HUES48 (cell line): Measurements from ENCODE around the gene PIEZO1.

Experiments used
- H3K27ac ChIP-seq: one replicate; pipeline ENCODE4 v1.7.0; 2013; ENCODE audit warnings: low read depth, low read length, inconsistent platforms
- H3K27me3 ChIP-seq: 2 replicates; pipeline ENCODE4 v1.6.1; 2013; ENCODE audit warnings: mild to moderate bottlenecking, low read length; ENCODE audit not compliant: control insufficient read depth, insufficient read depth
- H3K36me3 ChIP-seq: 2 replicates; pipeline ENCODE4 v1.6.1; 2013; ENCODE audit warnings: low read length; ENCODE audit not compliant: control insufficient read depth, insufficient read depth
- H3K4me1 ChIP-seq: 2 replicates; pipeline ENCODE4 v1.6.1; 2013; ENCODE audit warnings: mild to moderate bottlenecking, low read length; ENCODE audit not compliant: control insufficient read depth, insufficient read depth
- H3K4me3 ChIP-seq: 2 replicates; pipeline ENCODE4 v1.5.1; 2013; ENCODE audit warnings: mild to moderate bottlenecking, low read depth, low read length
- H3K9ac ChIP-seq: 2 replicates; pipeline ENCODE4 v1.6.1; 2013; ENCODE audit warnings: mild to moderate bottlenecking, low read depth, low read length, moderate library complexity
- H3K9me3 ChIP-seq: 2 replicates; pipeline ENCODE4 v1.6.1; 2013; ENCODE audit warnings: low read length; ENCODE audit not compliant: control insufficient read depth, insufficient read depth

PIEZO1 gene

DNA sequence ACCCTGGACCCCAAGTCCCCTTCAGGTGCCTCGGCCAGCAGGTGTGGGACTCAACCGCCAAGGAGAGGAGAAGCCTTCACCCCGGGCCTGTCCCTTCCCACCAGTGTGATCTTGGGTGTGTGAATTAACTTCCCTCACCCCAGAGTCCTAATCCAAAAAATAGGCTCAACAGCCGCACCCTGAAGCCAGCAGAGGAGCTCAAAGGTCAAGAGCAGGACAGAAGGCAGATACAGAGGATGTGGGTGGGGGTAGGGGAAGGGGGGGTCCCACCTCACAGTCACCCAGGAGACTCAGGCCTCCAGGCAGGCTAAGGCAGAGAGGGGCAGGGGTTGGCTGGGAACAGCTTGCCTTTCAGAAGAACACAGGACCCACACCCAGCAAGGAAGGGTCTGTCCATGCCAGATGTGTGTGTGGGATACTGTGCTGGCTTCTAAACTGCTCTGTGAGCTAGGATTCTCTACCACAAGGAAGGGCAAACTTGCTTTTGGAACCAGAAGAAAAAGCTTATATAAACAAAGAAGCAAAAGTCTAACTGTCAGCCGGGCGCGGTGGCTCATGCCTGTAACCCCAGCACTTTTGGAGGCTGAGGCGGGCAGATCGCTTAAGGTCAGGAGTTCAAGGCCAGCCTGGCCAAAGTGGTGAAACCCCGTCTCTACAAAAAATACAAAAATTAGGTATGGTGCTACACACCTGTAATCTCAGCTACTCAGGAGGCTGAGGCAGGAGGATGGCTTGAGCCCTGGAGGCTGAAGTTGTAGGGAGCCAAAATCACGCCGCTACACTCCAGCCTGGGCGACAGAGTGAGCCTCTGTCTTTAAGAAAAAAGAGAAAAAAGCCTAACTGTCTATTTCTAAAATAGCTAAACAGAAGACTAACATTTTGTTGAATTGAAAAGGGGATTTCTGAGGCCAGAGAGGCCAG is 4.6 kb downstream of the PIEZO1 start:
- H3K9ac ChIP-seq: no peak overlapping the region
- peaks cover 19% of the 10 kb centered on the region for H3K4me1 ChIP-seq
- H3K9me3 ChIP-seq: no peaks in the 10 kb centered on the region
- no peak overlapping the region for H3K27ac ChIP-seq
- peaks cover under 1% of the 10 kb centered on the region; the same call in 1 of the 2 replicates for H3K27me3 ChIP-seq
- no peaks in the 10 kb centered on the region for H3K36me3 ChIP-seq
- H3K4me3 ChIP-seq: no peak overlapping the region

DNA sequence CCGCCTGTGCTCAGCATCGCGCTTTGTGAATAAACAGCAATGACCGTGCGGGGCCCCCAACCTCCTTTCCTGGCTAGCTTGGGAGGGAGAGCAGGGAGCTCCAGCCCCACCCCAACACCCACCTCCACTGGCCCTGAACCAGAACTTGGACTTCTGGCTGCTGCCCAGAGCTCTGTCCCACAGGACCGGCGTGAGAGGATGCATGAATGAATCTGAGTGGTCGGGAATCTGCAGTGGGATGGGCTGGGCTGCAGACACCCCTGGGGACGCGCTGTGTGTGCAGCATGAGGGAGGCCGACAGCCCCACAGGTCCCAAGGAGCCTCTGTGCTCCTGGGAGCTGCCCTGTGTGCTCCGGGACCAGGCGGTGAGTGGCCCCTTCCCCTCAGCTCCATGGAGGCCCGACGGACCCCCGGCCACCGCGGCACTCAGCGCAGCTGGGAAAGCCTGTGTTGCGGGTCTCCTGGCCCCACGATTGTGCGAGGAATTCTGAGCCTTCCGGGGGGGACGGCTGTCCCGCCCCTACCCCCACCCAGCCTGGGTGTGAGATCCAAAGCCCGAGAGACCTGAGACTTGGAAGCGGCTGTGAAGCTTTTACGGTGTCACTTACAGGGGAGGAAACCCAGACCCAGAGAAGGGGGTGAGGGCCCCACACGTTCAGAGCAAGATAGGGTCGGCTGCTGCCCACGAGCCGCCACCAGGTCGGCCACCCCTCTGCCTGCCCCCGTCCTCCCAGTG is 5.4 kb downstream of the PIEZO1 start:
- no peak overlapping the region for H3K27ac ChIP-seq
- H3K4me3 ChIP-seq: no peak overlapping the region
- H3K36me3 ChIP-seq: no peaks in the 10 kb centered on the region
- peaks cover 19% of the 10 kb centered on the region for H3K4me1 ChIP-seq
- H3K27me3 ChIP-seq: no peaks in the 10 kb centered on the region; the same call in 1 of the 2 replicates
- no peak overlapping the region for H3K9ac ChIP-seq
- no peaks in the 10 kb centered on the region for H3K9me3 ChIP-seq

GRCh38 chr16:88778541-88779065 is 6.4 kb downstream of the PIEZO1 start:
- no peaks in the 10 kb centered on the region for H3K9me3 ChIP-seq
- no peak overlapping the region for H3K4me3 ChIP-seq
- no peaks in the 10 kb centered on the region for H3K36me3 ChIP-seq
- peaks cover 19% of the 10 kb centered on the region for H3K4me1 ChIP-seq
- no peaks in the 10 kb centered on the region for H3K27me3 ChIP-seq
- H3K27ac ChIP-seq: no peak overlapping the region
- no peak overlapping the region for H3K9ac ChIP-seq

- Histone ChIP-seq H3K9me3 (no peaks in the 10 kb centered on the region), H3K36me3 (no peaks in the 10 kb centered on the region), H3K4me3 (no peak overlapping the region), H3K27ac (no peak overlapping the region), H3K27me3 (no peaks in the 10 kb centered on the region), H3K9ac (no peak overlapping the region), H3K4me1 (peaks cover 15% of the 10 kb centered on the region; the same call in 1 of the 2 replicates)
These were observed 6.8 kb downstream of the PIEZO1 start for GRCh38 chr16:88778271-88778525.

DNA sequence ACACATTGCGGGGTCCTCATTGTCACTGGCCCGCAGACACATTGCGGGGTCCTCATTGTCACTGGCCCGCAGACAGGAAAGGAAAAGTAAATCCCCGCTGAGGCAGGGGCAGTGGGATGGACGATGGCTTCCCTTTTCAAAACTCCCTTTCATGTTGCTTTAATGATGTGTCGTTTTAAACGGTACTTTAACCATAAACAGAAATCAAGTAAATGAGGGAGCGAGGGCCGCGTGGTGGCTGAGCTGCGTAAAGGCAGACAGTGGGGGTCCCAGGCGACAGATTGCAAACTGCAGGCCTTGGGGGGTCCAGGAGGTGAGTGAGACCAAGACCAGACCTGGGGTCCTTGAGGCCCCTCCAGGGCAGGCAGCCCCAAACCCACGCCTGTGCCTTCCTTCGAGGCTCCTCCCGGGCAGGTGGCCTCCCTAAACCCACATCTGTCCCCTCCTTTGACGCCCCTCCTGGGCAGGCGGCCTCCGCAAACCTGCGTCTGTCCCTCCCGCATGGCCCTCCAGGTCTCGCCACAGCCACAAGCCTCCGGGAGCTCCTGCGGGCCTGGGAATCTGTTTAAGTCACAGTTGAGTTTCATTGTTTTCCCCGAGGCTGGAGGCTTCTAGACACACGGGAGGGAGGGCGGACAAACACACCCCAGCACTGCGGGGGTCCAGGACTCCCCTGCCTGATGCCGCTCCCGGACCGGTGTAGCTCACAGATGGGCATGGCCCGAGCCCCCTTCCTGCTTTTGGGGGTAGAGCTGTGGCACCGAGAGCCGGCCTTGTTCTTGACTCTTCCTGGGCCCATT is 7.3 kb downstream of the PIEZO1 start:
- H3K4me3 ChIP-seq: no peak overlapping the region
- peaks cover 15% of the 10 kb centered on the region; the same call in 1 of the 2 replicates for H3K4me1 ChIP-seq
- no peaks in the 10 kb centered on the region for H3K27me3 ChIP-seq
- H3K9ac ChIP-seq: no peak overlapping the region
- no peaks in the 10 kb centered on the region for H3K36me3 ChIP-seq
- no peak overlapping the region for H3K27ac ChIP-seq
- H3K9me3 ChIP-seq: no peaks in the 10 kb centered on the region

DNA sequence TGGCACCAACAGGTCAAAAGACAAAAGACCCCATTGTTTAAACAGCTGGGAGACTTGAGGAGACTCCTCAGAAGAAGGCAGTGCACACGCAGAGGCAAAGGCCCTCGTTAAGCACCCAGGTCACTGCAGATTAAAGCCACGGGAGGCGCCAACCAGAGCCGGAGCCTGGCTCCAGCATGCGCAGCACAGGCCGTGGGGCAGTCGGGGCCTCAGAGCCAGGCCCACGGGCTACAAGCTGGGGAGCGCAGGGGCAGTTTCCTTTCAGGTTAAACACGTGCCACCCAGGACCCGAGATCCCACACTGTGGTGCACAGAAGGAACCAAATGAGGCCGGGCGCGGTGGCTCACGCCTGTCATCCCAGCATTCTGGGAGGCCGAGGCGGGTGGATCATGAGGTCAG is 9.2 kb downstream of the PIEZO1 start:
- Histone ChIP-seq H3K4me3 (no peak overlapping the region), H3K36me3 (no peaks in the 10 kb centered on the region), H3K9me3 (no peaks in the 10 kb centered on the region), H3K9ac (no peak overlapping the region), H3K4me1 (peaks cover 20% of the 10 kb centered on the region), H3K27me3 (no peaks in the 10 kb centered on the region), H3K27ac (no peak overlapping the region)

DNA sequence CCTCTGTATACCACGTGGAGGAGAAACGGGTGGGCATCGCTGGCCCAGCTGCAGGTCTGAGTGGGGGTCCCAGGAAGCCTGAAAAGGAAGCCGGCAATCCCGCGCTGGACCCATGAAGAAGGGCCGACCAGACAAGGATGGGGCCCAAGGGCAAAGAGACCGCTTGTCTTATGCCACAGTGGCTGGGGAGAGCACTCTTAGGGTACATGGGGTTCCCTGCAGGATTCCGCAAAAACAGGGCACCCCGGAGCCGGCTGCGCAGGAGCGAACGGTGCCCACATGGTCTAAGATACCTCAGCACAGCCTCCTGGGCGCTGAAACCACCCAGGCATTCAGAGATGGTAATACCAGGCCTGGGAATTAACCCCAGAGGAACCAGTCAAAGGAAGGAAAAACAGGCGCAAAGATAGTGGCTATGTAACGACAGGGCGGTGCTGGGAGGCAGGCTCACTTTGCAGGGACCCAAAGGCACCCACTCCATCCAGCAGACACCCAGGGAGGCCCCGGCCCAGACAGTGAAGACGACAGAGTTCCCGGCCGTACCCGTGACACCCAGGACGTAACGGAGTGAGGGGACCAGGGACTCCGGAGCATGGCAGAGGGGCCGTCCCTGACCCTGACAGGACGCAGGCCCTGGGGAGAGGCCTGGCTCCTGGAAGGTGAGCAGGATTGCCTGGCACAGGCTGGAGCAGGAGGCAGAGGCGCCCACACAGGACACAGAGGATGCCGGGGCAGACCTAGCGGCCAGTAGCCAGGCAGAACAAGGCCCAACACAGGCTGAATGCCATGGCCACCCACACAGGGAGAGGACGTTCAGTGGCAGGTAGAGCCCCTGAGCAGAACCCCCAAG is 10.3 kb downstream of the PIEZO1 start:
- H3K9ac ChIP-seq: no peak overlapping the region
- H3K27ac ChIP-seq: no peak overlapping the region
- H3K27me3 ChIP-seq: no peaks in the 10 kb centered on the region; the same call in 1 of the 2 replicates

DNA sequence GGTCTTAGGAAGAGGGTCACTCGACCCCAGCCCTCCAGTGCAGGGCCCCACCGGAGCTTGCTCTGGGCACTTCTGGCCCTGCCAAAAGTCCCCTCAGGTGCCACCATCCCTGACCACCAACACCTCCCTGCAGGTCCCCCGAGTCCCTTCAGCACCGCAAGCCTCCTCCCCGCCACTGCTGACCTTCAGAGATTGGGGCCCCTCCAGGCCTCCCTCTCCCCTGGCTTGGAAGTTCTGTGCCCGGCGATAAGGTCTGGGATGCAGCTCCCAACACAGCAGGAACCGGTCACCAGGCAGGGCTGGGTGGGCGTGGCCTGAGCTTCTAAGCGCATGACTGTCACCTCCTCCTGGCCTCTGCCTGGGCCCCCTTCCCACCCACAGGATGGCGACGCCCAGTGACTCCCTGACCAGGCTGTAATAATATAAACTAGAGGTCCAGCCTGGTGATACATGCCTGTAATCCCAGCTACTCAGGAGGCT is 11.2 kb downstream of the PIEZO1 start:
- Histone ChIP-seq H3K4me3 (no peak overlapping the region), H3K27ac (no peak overlapping the region), H3K27me3 (no peaks in the 10 kb centered on the region; the same call in 1 of the 2 replicates), H3K36me3 (no peaks in the 10 kb centered on the region), H3K4me1 (peaks cover 37% of the 10 kb centered on the region), H3K9me3 (no peaks in the 10 kb centered on the region), H3K9ac (no peak overlapping the region)

More for the DNA sequence above, 10.3 kb downstream of the PIEZO1 start:
- no peaks in the 10 kb centered on the region for H3K9me3 ChIP-seq
- no peak overlapping the region for H3K4me3 ChIP-seq
- no peaks in the 10 kb centered on the region for H3K36me3 ChIP-seq
- H3K4me1 ChIP-seq: peaks cover 31% of the 10 kb centered on the region

GRCh38 chr16:88772871-88773811 is 11.9 kb downstream of the PIEZO1 start:
- Histone ChIP-seq H3K9ac (no peak overlapping the region), H3K9me3 (no peaks in the 10 kb centered on the region), H3K27me3 (no peaks in the 10 kb centered on the region; the same call in 1 of the 2 replicates), H3K4me1 (peaks cover 35% of the 10 kb centered on the region), H3K36me3 (no peaks in the 10 kb centered on the region), H3K4me3 (no peak overlapping the region), H3K27ac (no peak overlapping the region)
